KBM-7 (cell line): ENCODE data around the gene SUZ12.
"Not testable (repeated sequence)": the region's sequence is repeated elsewhere in the genome, so short reads cannot be mapped to it uniquely, and the experiment has no call there.

Source experiments
- DNase-seq: peaks from one replicate; pipeline ENCODE4 v3.0.0-alpha.2; 2015
- in situ Hi-C: fragments of 300-500 bp; cut with MboI; formaldehyde crosslinking; loops from 2 replicates; pipeline ENCODE4 v1.14.3; 2020; ENCODE audit warnings: low sequenced_read_pairs, low pct_unique_long_range_greater_than_20kb, mixed read lengths

The SUZ12 gene

GRCh38 chr17:31937926-31938641, 1.3 kb downstream of the SUZ12 start:
- DNase-seq: peak; percentile 20
- in situ Hi-C loops: not testable (repeated sequence)

- in situ Hi-C loops, DNase-seq: not testable (repeated sequence)
Observed at GRCh38 chr17:31941916-31942315, 5.1 kb downstream of the SUZ12 start.

GRCh38 chr17:31942396-31942795, 5.6 kb downstream of the SUZ12 start:
- in situ Hi-C loops: not testable (repeated sequence)

GRCh38 chr17:31951953-31952352, 15.1 kb downstream of the SUZ12 start:
- DNase-seq, in situ Hi-C loops: not testable (repeated sequence)

More at GRCh38 chr17:31942396-31942795, 5.6 kb downstream of the SUZ12 start:
- not testable (repeated sequence) for DNase-seq

GRCh38 chr17:31964131-31964530, 27.3 kb downstream of the SUZ12 start:
- in situ Hi-C loops, DNase-seq: not testable (repeated sequence)

GRCh38 chr17:31967648-31968047, 30.8 kb downstream of the SUZ12 start:
- no peak for DNase-seq
- in situ Hi-C loops: no loop called here

GRCh38 chr17:31970416-31970815, 33.6 kb downstream of the SUZ12 start:
- in situ Hi-C loops, DNase-seq: not testable (repeated sequence)

- DNase-seq, in situ Hi-C loops: not testable (repeated sequence)
Observed at GRCh38 chr17:31974269-31975071, 37.7 kb downstream of the SUZ12 start.

- in situ Hi-C loops, DNase-seq: not testable (repeated sequence)
Observed at GRCh38 chr17:31975391-31975790, 38.6 kb downstream of the SUZ12 start.

GRCh38 chr17:31991821-31992220, 55.0 kb downstream of the SUZ12 start:
- in situ Hi-C loops, DNase-seq: not testable (repeated sequence)

- in situ Hi-C loops: no loop called here
- DNase-seq: no peak
Observed at GRCh38 chr17:31997005-31997404, 60.2 kb downstream of the SUZ12 start.

GRCh38 chr17:32006957-32007462, 70.2 kb downstream of the SUZ12 start, which contains the start of gene LRRC37B:
TSS of gene LRRC37B (plus strand) at chr17:32007383. CDS start at chr17:32021393, 14,010 bp downstream.
- DNase-seq: peak; percentile 96
- in situ Hi-C loops: no loop called here

- peak; percentile 61 for DNase-seq
- in situ Hi-C loops: no loop called here
Observed at GRCh38 chr17:32007463-32008298, 70.9 kb downstream of the SUZ12 start.

GRCh38 chr17:32009262-32009542, 72.4 kb downstream of the SUZ12 start:
- DNase-seq: no peak
- in situ Hi-C loops: no loop called here

GRCh38 chr17:32010114-32010513, 73.3 kb downstream of the SUZ12 start:
- in situ Hi-C loops: no loop called here

GRCh38 chr17:32015245-32016013, 78.6 kb downstream of the SUZ12 start:
- in situ Hi-C loops: no loop called here
- no peak for DNase-seq

More at GRCh38 chr17:32010114-32010513, 73.3 kb downstream of the SUZ12 start:
- no peak for DNase-seq

GRCh38 chr17:32016231-32016630, 79.4 kb downstream of the SUZ12 start:
- in situ Hi-C loops: no loop called here
- peak; percentile 33 for DNase-seq

- in situ Hi-C loops: no loop called here
- no peak for DNase-seq
Observed at GRCh38 chr17:32019228-32019627, 82.4 kb downstream of the SUZ12 start.
